ENCODE data around the gene SBNO1.

Gene SBNO1

DNA sequence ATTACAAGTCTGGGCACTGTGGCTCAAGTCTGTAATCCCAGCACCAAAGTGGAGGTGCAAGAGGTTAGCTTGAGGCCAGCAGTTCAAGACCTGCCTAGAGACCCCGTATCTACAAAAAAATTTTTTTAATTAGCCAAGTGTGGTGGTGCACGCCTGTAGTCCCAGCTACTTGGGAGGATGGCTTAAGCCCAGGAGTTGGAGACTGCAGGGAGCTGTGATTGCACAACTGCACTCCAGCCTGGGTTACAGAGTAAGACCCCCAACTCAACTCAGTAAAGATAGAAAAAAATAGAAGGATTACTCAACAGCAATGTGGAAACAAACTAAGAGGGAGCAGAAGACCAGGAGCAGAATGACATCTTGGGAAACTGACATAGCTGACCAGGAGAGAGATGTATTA lies 13.3 kb downstream of the SBNO1 start:
- H3K9me2 ChIP-seq (replicated peaks; ENCODE audit: low read depth, low read length) = no peaks in the 10 kb centered on the region
- H2AFZ ChIP-seq (ENCODE audit: low read length) = no peak overlapping the region
- no peak overlapping the region for H3K9ac ChIP-seq (ENCODE audit: low read depth, low read length, poor library complexity, severe bottlenecking)
- H3K4me3 ChIP-seq (ENCODE audit: low read length, poor library complexity, severe bottlenecking) = no peak overlapping the region
- TF ChIP-seq CTCF (conservative IDR thresholded peaks at IDR 0.05; ENCODE audit: low read length) (no peak), EZH2phosphoT487 (IDR thresholded peaks at IDR 0.05; ENCODE audit: borderline replicate concordance) (no peak)
- H3K36me3 ChIP-seq (ENCODE audit: insufficient read depth, low read length) = peaks cover 30% of the 10 kb centered on the region; the same call in 1 of the 2 replicates
- H3K79me2 ChIP-seq (ENCODE audit: insufficient read depth, low read length) = peaks cover 78% of the 10 kb centered on the region
- H3K27me3 ChIP-seq (ENCODE audit: insufficient read depth, low read length, poor library complexity, severe bottlenecking) = no peaks in the 10 kb centered on the region
- H3K4me2 ChIP-seq (ENCODE audit: low read depth, low read length, poor library complexity, severe bottlenecking) = no peak overlapping the region
- peaks cover 13% of the 10 kb centered on the region for H3K4me1 ChIP-seq (ENCODE audit: insufficient read depth, low read length, poor library complexity, severe bottlenecking)
- H3K9me3 ChIP-seq (ENCODE audit: insufficient read depth, low read depth, low read length) = no peaks in the 10 kb centered on the region
- H3F3A ChIP-seq (ENCODE audit: low read depth) = no peaks in the 10 kb centered on the region
- peaks cover 67% of the 10 kb centered on the region for H4K20me1 ChIP-seq (ENCODE audit: insufficient read depth, low read length, poor library complexity, severe bottlenecking)

- H3K4me3 ChIP-seq (ENCODE audit: low read length, poor library complexity, severe bottlenecking) = no peak overlapping the region
- H3K9me2 ChIP-seq (replicated peaks; ENCODE audit: low read depth, low read length) = no peaks in the 10 kb centered on the region
Measured at GRCh38 chr12:123346946-123347345, 17.7 kb downstream of the SBNO1 start.

GRCh38 chr12:123344086-123344485 lies 20.6 kb downstream of the SBNO1 start:
- TF ChIP-seq EZH2phosphoT487 (IDR thresholded peaks at IDR 0.05; ENCODE audit: borderline replicate concordance) = no peak
- TF ChIP-seq CTCF (conservative IDR thresholded peaks at IDR 0.05; ENCODE audit: low read length) = no peak
- no peak overlapping the region for H3K4me3 ChIP-seq (ENCODE audit: low read length, poor library complexity, severe bottlenecking)
- H3F3A ChIP-seq (ENCODE audit: low read depth) = no peaks in the 10 kb centered on the region
- H3K27me3 ChIP-seq (ENCODE audit: insufficient read depth, low read length, poor library complexity, severe bottlenecking) = no peaks in the 10 kb centered on the region
- H3K4me1 ChIP-seq (ENCODE audit: insufficient read depth, low read length, poor library complexity, severe bottlenecking) = no peaks in the 10 kb centered on the region
- no peak overlapping the region for H3K4me2 ChIP-seq (ENCODE audit: low read depth, low read length, poor library complexity, severe bottlenecking)
- no peak overlapping the region for H2AFZ ChIP-seq (ENCODE audit: low read length)
- peaks cover 74% of the 10 kb centered on the region for H3K36me3 ChIP-seq (ENCODE audit: insufficient read depth, low read length)
- H3K9ac ChIP-seq (ENCODE audit: low read depth, low read length, poor library complexity, severe bottlenecking) = no peak overlapping the region
- H4K20me1 ChIP-seq (ENCODE audit: insufficient read depth, low read length, poor library complexity, severe bottlenecking) = peaks cover 7% of the 10 kb centered on the region
- peaks cover 6% of the 10 kb centered on the region; the same call in 1 of the 2 replicates for H3K79me2 ChIP-seq (ENCODE audit: insufficient read depth, low read length)
- no peaks in the 10 kb centered on the region for H3K9me3 ChIP-seq (ENCODE audit: insufficient read depth, low read depth, low read length)
- H3K9me2 ChIP-seq (replicated peaks; ENCODE audit: low read depth, low read length) = no peaks in the 10 kb centered on the region

More at GRCh38 chr12:123346946-123347345, 17.7 kb downstream of the SBNO1 start:
- TF ChIP-seq EZH2phosphoT487 (IDR thresholded peaks at IDR 0.05; ENCODE audit: borderline replicate concordance) (no peak), CTCF (conservative IDR thresholded peaks at IDR 0.05; ENCODE audit: low read length) (no peak)
- peaks cover 68% of the 10 kb centered on the region for H3K36me3 ChIP-seq (ENCODE audit: insufficient read depth, low read length)
- no peak overlapping the region for H3K9ac ChIP-seq (ENCODE audit: low read depth, low read length, poor library complexity, severe bottlenecking)
- H3K4me2 ChIP-seq (ENCODE audit: low read depth, low read length, poor library complexity, severe bottlenecking) = no peak overlapping the region
- no peaks in the 10 kb centered on the region for H3K4me1 ChIP-seq (ENCODE audit: insufficient read depth, low read length, poor library complexity, severe bottlenecking)
- H2AFZ ChIP-seq (ENCODE audit: low read length) = no peak overlapping the region
- H3K9me3 ChIP-seq (ENCODE audit: insufficient read depth, low read depth, low read length) = no peaks in the 10 kb centered on the region
- no peaks in the 10 kb centered on the region for H3F3A ChIP-seq (ENCODE audit: low read depth)
- H4K20me1 ChIP-seq (ENCODE audit: insufficient read depth, low read length, poor library complexity, severe bottlenecking) = peaks cover 32% of the 10 kb centered on the region
- H3K79me2 ChIP-seq (ENCODE audit: insufficient read depth, low read length) = peaks cover 34% of the 10 kb centered on the region
- H3K27me3 ChIP-seq (ENCODE audit: insufficient read depth, low read length, poor library complexity, severe bottlenecking) = no peaks in the 10 kb centered on the region

All from Loucy (cell line).